HepG2 (cell line): Measurements from ENCODE around the gene ZC3H18. TPM values are rescaled to one million over a fixed set of nuclear protein-coding genes. Genes with fewer than 3 reads are reported as not detected.
A peak's percentile ranks its signal among the peaks of the same experiment; 100 is the strongest.

Experiments used
- CCDC6 ChIP-seq: sonication (generic); formaldehyde crosslinking; IDR thresholded peaks from 2 replicates; pipeline ENCODE4 v1.8.1; 2022; ENCODE audit warnings: mild to moderate bottlenecking, missing genetic modification reagents, moderate library complexity
- GLMP ChIP-seq: sonication (generic); formaldehyde crosslinking; IDR thresholded peaks from 2 replicates; pipeline ENCODE4 v1.9.0; 2021; ENCODE audit warnings: missing genetic modification reagents, mild to moderate bottlenecking, borderline replicate concordance
- HMGXB4 ChIP-seq, 2 experiments: sonication (generic) in 1 of 2; formaldehyde crosslinking in 1 of 2; IDR thresholded peaks; 2 replicates each; pipeline versions ENCODE4 v1.4.0 to v1.6.1; 2018 to 2020; ENCODE audit warnings: missing genetic modification reagents in 2 of 2, borderline replicate concordance in 1 of 2, low read depth in 1 of 2, mild to moderate bottlenecking in 1 of 2, missing biosample characterization in 1 of 2
- HOMEZ ChIP-seq: IDR thresholded peaks from 2 replicates; pipeline ENCODE4 v1.6.1; 2016; ENCODE audit warnings: low read depth
- KLF16 ChIP-seq, 2 experiments: sonication (generic) in 1 of 2; formaldehyde crosslinking in 1 of 2; IDR thresholded peaks; 2 replicates each; pipeline versions ENCODE4 v1.6.1 to v1.8.0; 2016 to 2023; ENCODE audit warnings: missing genetic modification reagents in 2 of 2, missing compliant biosample characterization in 1 of 2
- NCOA1 ChIP-seq: sonication (generic); formaldehyde crosslinking; IDR thresholded peaks from 2 replicates; pipeline ENCODE4 v1.9.0; 2021; ENCODE audit warnings: missing genetic modification reagents
- ZBTB33 ChIP-seq: sonication (generic); formaldehyde crosslinking; IDR thresholded peaks from 2 replicates; pipeline ENCODE4 v1.4.0; 2020; ENCODE audit warnings: missing genetic modification reagents
- ZBTB4 ChIP-seq: sonication (generic); formaldehyde crosslinking; IDR thresholded peaks from 2 replicates; pipeline ENCODE4 v1.4.0; 2020; ENCODE audit warnings: missing genetic modification reagents, mild to moderate bottlenecking, borderline replicate concordance
- ZFP91 ChIP-seq: sonication (generic); formaldehyde crosslinking; IDR thresholded peaks from 2 replicates; pipeline ENCODE4 v1.9.0; 2022; ENCODE audit warnings: missing genetic modification reagents, mild to moderate bottlenecking, borderline replicate concordance
- ZFY ChIP-seq: sonication (generic); formaldehyde crosslinking; IDR thresholded peaks from 2 replicates; pipeline ENCODE4 v1.4.0; 2020; ENCODE audit warnings: missing genetic modification reagents
- ZNF44 ChIP-seq: sonication (generic); formaldehyde crosslinking; IDR thresholded peaks from 2 replicates; pipeline ENCODE4 v1.5.1; 2020; ENCODE audit warnings: mild to moderate bottlenecking, missing genetic modification reagents
- ZNF776 ChIP-seq: sonication (generic); formaldehyde crosslinking; IDR thresholded peaks from 2 replicates; pipeline ENCODE4 v1.4.0; 2020; ENCODE audit warnings: mild to moderate bottlenecking, missing genetic modification reagents
- polyA plus RNA-seq, 8 experiments: library from polyadenylated mRNA; depleted of rRNA in 3 of 8; stranded (reverse) in 7 of 8; unstranded in 1 of 8; fragments of >200 nt; fragmentation: Illumina TruSeq in 4 of 8; extraction: Trizol in 4 of 8; gene quantifications; 2 replicates each; pipeline versions ENCODE4 v1.2.1 to v1.2.3, GENCODE V29; 2011 to 2016; ENCODE audit warnings: low read depth in 4 of 8, missing spikeins in 1 of 8, mixed read lengths in 1 of 8; ENCODE audit not compliant: insufficient read depth in 1 of 8
- total RNA-seq, 5 experiments: library from RNA; depleted of rRNA; stranded (reverse); fragments of >200 nt; fragmentation: Illumina TruSeq; extraction: Trizol; gene quantifications; 2 replicates each; pipeline ENCODE4 v1.2.3, GENCODE V29; 2016; ENCODE audit warnings: low read depth in 1 of 5
- TF ChIP-seq, protein P1 (sequence below): sonication (generic); formaldehyde crosslinking; IDR thresholded peaks from 2 replicates; pipeline ENCODE4 v1.4.0; 2020; ENCODE audit warnings: missing genetic modification reagents

ZC3H18 gene
- total and polyA plus RNA-seq, 2 of the 13 experiments (the other 11 are each of a cell fraction or from before 2014, with no cell fraction given), result 11.2 to 27.4 TPM

DNA sequence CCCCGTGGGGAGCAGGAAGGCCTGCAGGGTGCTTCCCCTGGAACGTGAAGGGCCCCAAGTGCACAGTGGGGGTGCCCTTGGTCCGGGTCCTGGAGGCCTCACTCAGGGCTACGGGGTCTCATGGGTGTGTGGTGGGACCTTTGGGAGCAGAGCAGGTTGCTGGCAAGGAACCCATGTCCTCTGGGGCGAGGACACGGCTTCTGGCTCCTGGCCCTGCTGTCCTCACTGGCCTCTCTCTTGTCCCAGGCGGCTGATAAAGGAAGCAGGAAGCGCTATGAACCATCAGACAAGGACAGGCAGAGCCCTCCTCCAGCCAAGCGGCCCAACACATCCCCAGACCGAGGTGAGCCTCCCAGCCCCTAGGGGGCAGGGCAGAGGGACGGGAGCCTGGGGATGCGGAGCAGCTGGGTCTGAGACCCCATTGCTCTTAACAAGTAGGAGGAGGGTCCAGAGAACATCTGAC is 58.3 kb downstream of the ZC3H18 start (continued):
- TF ChIP-seq ZBTB4 (peak; percentile 88; the same call in 1 of the 2 replicates), ZNF44 (CRISPR knock-in tag) (no peak), ZNF776 (CRISPR knock-in tag) (no peak), HMGXB4 (CRISPR knock-in tag; IDR thresholded peaks at IDR 0.05; ENCODE audit: borderline replicate concordance in 1 of 2, low read depth in 1 of 2) (0 out of 4 replicates have a peak, but pooled peaks of 1 of the 2 experiments have one; percentile 56), ZFY (CRISPR knock-in tag) (peak; percentile 11; the same call in 1 of the 2 replicates), NCOA1 (no peak), GLMP (CRISPR knock-in tag) (no peak), CCDC6 (CRISPR knock-in tag) (no peak), KLF16 (CRISPR knock-in tag; IDR thresholded peaks at IDR 0.05) (no peak), ZBTB33 (peak; percentile 99), ZFP91 (CRISPR knock-in tag) (peak; percentile 42; the same call in 1 of the 2 replicates), HOMEZ (CRISPR knock-in tag) (0 out of 2 replicates have a peak, but pooled peaks have one; percentile 23)
- TF ChIP-seq, protein P1, sequence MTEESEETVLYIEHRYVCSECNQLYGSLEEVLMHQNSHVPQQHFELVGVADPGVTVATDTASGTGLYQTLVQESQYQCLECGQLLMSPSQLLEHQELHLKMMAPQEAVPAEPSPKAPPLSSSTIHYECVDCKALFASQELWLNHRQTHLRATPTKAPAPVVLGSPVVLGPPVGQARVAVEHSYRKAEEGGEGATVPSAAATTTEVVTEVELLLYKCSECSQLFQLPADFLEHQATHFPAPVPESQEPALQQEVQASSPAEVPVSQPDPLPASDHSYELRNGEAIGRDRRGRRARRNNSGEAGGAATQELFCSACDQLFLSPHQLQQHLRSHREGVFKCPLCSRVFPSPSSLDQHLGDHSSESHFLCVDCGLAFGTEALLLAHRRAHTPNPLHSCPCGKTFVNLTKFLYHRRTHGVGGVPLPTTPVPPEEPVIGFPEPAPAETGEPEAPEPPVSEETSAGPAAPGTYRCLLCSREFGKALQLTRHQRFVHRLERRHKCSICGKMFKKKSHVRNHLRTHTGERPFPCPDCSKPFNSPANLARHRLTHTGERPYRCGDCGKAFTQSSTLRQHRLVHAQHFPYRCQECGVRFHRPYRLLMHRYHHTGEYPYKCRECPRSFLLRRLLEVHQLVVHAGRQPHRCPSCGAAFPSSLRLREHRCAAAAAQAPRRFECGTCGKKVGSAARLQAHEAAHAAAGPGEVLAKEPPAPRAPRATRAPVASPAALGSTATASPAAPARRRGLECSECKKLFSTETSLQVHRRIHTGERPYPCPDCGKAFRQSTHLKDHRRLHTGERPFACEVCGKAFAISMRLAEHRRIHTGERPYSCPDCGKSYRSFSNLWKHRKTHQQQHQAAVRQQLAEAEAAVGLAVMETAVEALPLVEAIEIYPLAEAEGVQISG (CRISPR knock-in tag), result peak; percentile 96
